HK-2 (cell line): Measurements from ENCODE around the gene SCYL3.

ENCODE experiments used
- DNase-seq: peaks from one replicate; pipeline ENCODE4 v3.0.0-alpha.2; 2018; ENCODE audit not compliant: unreplicated experiment

The SCYL3 gene

DNA sequence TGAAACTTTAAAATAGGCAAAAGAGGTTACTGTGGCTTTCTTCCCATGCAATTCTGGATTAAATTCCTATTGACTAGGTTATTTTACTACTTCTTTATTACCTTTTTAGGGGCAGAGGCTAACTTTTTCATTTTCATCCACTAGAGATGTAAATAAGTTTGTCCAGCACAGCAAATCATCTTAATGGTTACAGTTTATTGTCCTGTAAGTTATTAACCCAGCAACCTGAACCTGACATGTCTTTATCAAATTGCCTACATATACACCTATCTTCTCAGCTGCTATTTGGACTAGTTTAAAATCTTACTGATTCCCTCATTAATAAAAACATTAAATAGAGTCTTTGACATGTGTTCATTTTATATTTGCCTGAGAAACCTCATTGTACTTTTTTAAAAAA is 6.9 kb upstream of the SCYL3 start:
- no peak for DNase-seq

DNA sequence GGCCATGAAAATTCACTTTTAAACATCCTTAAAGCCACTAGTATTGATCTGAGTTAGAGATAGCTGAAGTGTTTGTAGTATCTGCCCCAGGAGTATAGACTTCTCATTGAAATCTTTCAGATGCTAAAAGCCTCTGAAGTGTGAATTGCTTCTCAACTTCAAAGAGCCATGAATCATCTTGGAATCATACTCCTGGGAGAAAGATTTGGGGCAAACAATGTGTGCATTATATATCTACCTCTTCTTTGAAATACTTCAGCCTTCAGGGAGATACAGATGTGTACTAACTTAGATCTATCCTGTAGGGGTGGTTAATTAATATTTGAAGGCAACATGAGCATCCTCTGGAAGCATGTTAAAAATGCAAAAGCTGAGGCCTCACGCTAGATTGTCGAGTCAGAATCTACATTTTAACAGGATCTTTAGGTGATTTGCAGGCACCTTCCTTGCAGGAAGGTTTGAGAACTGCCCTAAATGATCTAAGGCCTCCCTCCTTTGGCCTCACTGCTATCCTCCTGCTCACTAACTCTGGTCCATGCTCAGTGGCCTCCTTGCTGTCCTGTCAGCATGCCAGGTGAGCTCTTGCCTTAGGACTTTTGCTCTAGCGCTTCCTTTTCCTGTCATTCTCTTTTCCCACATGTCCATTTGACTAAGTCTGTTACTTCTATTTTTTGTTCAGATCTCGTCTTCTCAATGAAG is 6.0 kb upstream of the SCYL3 start:
- no peak for DNase-seq

DNA sequence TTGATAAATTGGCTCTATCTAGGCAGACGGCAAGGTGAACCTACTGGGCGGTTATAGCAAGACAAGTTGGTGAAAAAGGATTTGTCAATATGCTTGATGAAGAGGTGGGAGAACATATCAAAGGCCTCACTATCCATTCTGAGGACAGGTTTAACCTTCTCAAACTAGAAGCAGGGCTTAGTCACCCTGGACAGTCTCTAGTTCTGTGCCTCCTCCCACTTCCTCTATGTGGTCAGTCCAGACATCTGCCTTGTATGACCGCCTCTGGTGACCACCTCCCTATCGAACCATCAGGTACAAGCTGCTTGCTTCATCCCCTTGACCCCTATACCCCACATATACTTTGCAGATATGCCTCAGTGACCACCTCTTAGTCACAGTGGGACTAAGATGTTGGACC is 2.3 kb upstream of the SCYL3 start:
- no peak for DNase-seq

DNA sequence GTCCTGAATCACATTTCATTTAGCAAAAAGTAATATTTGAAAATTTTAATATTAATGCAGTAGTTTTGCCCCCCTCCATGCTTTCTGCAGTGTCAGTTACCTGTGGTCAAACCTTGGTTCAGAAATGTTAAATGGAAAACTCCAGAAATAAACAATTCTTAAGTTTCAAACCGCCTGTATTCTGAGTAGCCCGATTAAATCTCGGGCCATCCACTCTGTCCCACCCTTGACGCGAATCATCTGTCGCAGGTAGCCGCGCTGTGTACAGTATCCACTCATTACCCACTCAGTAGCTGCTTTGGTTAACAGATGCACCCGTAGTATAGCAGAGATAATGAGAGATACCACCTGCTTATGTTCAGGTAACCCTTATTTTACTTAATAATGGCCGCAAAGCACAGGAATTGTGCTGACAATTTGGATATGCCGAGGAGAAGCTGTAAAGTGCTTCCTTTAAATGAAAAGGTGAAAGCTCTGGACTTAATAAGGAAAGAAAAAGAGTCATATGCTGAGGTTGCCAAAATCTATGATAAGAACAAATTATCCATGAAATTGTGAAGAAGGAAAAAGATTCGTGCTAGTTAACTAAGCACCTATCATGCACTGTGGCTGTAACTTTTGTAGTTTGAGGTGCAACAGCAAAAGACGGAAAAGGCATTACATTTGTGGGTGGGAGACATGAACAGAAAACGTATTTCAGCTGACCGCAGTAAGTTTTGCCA is 889 bp upstream of the SCYL3 start:
- no peak for DNase-seq

DNA sequence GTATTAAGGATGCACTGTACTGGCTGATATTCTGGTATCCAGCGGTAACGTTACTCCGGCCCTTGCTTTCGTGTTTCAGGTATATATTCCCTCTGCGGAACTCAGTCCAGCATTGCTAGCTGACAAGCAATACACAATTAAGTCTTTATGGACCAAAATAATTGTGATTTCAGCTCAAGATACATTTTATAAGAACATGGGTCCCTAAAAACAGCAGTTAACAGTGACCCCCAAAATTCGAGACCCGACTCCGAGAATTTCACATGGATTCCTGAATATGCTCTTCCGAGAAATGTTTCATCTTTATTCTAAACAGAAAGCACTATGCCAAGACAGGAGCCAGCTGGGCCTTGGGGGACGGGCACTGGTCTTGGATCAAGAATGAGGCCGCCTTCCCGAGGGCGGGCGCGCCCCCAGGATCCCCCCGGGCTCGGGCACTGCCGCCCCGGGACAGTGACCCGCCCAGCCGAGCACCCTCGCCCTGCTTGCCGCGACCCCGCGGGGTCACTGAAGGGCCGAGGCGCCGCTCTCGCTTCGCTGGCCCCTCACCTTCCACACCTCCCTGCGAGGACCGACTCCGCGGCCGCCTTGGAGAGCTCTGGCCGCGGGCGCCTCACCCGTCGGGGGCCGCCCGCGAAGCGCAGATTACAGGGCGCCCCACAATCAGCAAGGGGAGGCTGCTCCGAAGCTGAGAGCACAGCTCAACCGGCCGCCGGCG is 610 bp downstream of the SCYL3 start:
- DNase-seq, result no peak

DNA sequence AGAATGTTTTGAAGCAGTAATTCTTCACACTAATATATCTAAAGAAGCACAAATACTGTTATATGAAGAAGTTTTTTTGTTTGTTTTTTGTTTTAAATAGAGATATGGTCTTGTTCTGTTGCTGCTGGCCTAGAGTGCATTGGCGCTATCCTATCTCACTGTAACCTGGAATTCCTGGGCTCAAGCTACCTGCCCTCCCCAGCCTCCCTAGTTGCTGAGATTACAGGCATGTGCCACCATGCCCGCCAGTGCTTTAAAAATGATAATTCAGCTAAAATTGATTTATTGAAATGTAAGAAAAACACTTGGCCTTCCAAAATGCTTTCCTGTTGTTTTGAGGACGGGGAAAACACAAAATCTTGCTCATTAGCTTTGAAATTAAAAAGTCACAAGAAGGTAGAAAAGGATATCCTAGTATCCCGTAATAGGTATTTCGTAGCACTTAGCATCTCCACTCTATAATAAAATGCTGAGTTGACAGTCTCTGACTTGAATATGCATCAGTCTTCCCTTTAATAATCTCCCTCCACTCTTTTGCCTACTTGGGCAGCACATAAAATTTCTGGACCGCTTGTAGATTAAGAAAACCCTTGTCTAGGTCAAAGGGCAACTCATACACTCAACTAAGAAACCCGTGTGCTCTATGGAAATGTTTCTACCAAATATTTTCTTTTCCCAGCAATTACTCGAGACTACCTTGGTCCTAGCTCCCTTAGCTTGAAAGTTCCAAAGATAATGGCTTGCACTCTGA is 1.3 kb downstream of the SCYL3 start:
- no peak for DNase-seq

DNA sequence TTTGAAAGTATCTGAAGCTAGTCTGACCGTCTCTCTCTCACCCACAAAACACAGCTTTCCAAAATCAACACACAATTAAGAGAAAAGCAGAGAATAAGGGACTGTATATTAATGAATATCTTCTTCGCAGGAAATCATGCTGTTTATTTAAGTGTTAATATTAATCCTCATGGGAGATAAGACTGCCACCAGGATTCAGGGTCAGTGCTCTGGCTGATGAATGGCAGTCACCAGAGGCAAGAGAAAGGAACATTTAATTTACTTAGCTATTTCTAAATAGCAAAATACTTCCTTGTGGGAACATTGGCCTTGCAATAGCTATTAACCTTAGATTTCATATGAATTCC is 2.2 kb downstream of the SCYL3 start:
- no peak for DNase-seq

DNA sequence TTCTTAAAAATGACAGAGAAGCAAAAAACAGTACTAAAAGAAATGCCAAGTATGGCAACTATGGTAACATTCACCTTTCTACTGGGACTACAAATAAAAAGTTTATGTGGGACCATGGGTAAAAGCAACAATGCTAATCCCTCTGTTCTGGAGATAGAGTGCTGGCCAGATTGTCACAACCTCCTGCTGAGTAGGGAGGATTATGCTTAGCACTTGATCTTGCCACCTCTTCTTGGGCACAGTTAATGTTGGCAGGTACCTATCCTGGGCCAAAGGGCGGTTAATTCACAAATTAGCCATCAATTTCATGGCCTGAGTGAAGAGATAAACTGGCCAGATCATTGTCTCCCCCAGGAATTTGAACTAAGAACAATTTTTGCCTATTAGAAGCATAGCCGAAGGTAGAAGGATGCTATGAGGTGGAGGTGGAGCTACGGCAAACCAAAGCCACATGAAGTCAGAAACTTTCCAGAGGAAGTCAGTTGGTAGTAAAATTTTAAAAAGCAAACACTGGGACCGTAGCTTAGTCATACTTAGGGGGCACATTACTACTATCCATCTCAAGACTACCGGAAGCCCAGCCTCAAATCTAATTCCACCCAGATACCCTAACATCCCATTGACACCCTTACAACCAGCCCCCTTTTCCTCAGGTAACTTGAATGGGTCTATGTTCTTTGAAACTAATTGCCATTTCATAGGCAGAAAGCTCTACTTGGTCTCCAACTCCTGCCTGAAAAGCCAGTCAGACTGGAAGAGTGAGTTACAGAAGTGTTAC is 2.7 kb downstream of the SCYL3 start:
- DNase-seq, result no peak

DNA sequence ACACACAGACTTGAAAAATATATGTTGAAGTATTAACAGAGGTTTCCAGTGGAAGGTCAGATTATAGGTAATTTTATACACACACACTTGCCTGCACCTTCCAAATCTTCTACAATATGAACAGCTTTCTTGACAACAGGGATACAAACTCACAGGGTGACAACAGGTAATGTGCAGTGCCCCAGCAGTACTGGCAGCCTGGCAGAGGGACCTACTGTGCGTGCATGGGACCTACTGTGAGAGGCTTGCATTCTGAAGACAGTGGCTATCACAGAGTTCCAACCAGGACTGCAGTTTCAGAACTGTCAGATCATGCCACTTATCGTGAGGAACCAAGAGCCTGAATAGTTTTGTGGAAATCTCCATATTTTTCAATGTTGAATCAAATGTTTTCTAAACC is 3.8 kb downstream of the SCYL3 start:
- DNase-seq, result no peak

DNA sequence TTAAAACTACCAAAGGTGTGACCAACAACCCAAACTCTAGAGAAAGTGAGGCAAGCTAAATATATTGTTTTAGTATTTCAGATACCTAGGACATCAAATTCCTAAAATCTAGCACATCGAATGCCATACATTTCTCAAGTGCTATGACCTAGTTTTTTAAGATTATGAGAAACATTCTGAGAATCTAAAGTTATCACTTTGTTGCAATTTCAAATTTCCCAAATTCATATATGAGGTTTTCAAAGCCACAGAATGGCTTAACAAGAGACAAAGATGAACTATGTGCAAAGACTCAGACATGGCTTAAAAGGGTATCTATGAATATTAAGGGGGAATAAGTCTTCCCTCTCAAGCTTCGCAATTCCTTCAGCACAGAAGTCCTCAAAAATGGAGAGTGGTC is 6.8 kb downstream of the SCYL3 start:
- no peak for DNase-seq

DNA sequence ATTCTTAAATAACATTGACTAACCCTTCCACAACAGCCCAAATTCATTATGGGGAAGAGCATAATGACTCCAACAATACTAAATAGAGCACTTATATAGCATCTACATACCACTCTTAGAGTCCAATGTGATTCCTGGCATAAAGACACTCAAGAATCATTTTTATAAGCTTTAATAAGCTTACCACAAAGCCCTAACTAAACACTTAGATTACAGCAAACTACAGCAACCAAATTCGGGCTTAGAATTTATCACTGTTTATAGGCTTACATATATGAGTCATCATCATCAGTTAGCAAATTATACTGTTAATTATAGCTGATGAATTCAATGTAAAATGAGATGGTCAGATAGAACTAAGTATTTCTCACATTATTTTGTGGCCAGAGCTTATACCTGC is 7.3 kb downstream of the SCYL3 start:
- DNase-seq, result no peak

DNA sequence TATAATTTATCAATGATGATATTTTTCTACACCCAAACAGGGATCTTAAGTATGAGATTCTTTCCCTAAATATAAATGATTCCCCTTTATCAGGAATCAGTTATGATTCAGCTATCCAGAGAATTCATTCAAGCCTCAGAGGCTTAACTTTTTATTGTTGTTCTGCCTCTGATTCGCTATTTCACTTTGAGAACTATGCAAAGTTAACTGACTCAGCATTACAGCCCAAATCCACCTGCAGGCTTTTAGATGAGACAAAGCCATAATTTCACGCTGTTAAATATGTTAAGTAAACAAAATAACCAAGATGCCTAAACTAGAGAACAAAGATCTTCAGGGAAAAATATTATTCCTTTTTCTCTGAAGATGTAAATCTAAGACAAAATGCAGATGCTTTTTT is 8.5 kb downstream of the SCYL3 start:
- no peak for DNase-seq

DNA sequence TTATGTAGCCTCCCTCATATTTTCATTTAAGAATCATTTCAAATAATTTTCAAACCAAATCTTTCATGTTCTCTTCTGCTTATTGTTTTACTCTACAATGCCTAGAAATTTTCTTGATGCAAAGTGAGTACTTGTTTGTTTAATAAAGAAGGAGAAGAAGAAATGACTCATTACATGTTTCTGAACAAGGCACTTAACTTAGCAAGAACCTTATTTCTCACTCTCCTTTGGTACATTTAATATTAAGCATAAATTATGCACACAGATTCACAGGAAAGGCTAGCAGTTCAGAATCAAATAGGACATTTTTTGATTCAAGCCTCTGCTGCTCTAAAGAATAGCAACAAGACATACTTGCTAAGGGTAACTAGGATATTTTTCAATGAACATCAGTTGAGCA is 9.1 kb downstream of the SCYL3 start:
- DNase-seq, result no peak

DNA sequence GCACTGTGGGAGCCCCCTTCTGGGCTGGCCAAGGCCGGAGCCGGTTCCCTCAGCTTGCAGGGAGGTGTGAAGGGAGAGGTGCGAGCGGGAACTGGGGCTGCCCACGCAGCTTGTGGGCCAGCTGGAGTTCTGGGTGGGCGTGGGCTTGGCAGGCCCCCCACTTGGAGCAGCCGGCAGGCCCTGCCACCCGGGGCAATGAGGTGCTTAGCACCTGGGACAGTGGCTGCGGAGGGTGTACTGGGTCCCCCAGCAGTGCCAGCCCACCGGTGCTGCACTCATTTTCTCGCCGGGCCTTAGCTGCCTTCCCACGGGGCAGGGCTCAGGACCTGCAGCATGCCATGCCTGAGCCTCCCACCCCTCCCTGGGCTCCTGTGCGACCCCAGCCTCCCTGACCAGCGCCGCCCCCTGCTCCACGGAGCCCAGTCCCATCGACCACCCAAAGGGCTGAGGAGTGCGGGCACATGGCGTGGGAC is 11.6 kb downstream of the SCYL3 start:
- DNase-seq, result no peak

DNA sequence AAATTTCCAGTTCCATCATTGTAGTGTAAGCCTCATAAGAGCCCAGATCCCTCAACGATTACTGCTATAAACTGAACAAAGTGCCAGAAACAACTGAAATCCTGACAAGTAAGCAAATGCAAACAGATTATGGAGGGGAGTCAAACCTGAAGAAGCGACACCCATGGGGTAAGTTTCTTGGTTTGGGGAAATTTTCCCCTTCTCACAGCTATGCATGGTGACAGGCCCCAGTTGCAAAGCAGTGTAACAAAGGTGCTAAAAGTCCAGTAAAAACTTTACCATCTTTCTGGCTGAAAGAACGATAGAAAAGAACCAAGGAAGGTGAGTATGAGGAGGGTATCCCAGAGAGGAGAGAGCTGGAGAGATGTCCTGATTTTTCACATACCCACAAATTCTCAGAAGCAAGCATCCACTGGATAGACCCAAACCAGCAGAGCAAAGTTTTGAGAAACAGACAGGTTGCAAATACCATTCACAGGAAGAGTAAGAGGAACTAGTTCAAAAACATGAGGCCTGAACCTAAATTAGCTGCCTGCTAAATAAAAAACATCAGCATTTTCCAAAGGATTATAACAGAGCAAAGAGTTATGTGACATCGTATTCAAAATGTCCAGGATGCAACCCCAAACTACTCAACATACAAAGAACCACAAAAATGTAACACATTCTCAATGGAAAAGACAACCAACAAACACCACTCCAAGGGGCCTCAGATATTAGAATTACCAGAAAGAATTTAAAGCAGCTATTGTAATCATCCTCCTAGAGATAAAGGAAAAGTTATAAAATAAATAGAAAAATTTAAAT is 14.5 kb downstream of the SCYL3 start:
- DNase-seq, result no peak

DNA sequence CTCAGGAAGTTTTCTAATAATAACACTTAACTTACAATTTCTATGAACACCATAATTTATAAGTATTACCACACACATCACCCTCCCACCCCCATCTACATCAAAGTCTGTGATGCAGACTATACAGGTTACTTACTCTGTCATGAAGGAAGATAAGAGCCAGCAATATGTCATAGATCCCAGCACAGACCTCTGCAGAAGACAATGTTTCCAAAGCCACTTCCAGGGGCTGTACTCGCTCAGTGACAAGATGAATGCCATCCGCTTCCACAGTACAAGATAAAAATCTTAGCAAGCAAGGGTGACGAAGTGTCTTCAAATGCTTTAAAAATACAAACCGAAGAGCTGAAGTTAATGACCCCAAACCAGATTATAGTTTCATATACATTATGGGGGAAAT is 15.2 kb downstream of the SCYL3 start:
- no peak for DNase-seq

DNA sequence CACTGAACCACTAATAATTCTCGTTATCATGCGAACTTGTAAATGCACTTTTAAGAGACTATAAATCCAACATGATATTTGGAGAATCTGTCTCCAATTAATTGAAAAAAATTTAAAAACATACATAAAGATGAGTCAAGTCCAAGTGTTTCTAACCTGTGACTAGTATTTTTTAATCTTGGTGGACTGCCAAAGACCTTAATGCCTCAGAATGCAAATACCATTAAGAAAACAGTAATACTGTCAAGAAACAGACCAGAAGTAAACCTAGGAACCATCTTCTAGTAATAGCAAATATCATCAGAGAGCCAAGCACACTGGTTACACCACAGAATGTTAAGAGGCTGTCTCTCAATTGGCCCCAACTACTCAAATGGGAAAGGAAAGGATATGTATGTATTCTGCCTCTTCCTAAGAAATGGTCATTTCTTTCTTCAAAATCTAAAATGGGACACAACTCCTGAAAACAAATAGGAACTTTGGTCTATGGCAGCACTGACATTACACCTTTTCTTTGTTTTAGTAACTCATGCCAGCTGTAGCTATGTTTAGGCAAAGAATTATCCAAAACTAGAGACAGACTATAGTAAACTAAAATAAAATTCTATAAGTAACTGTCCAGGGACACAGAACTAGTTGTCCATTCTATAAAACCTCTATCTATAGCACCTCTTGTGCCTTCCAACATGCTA is 15.8 kb downstream of the SCYL3 start:
- no peak for DNase-seq

DNA sequence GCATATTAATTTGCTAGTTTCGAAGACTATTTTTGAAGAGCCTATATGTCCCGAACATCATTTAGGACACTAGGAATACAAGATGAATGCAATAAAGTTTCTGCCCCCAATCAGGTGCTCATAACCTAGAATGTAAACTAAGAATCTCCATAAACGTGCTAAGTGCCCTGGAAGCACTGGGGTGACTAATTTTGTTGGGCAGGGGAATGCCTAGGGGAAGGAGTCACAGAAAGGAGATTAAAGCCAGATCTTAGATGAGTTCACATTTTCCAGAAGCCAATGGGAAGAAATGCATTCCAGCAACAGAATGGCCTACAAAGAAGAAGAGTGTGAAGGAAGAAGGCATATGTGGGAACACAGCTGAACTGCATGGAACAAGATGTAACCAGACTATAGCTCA is 19.5 kb downstream of the SCYL3 start:
- DNase-seq, result no peak

DNA sequence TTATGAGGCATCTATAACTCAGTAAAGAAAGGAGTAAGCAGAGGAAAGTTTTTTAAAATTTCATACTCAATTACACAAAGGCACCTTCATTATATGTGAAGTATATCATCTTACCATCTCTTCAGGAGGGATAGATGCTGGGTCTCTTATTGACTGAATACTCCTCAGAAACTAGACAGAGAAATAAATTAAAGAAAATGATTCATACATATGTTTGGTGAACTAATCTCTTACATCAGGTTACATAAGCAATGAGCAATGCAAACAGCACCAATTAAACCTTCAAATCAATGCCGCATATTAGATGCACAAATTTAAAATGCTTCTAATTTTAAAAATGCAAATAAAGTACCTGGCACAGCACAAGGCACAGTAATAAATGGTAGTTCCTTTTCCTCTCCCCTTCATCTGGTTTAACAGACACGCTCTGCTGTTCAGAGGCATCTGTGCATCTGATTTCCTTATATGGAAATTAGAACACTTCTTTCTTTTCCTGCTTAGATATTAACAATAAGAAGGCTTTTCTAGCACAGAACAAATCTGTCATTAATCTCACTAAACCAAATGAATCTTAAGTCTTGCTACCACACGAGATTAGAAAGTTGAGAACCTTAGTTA is 20.0 kb downstream of the SCYL3 start:
- no peak for DNase-seq

DNA sequence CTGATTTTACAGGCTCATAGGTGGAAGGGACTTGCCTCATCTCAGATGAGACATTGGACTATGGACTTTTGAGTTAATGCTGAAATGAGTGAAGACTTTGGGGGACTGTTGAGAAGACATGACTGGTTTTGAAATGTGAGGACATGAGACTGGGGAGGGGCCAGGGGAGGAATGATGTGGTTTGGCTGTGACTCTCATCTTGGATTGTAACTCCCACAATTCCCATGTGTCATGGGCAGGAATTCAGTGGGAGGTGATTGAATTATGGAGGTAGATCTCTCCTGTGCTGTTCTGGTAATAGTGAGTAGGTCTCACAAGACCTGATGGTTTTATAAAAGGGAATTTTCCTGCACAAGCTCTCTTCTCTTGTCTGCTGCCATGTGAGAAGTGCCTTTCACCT is 20.8 kb downstream of the SCYL3 start:
- no peak for DNase-seq
